Kidney (tissue), 14 donors: Measurements from ENCODE around the gene HIVEP3. TPM values are rescaled to one million over a fixed set of nuclear protein-coding genes. Genes with fewer than 3 reads are reported as not detected.

Source experiments
- DNase-seq, 5 donors: peaks; one replicate each; pipeline ENCODE4 v3.0.0-alpha.2; 2013 to 2020
- FAIRE-seq: peaks from 2 replicates; lab custom pipeline; 2012; peaks lifted over from hg19 to GRCh38; lab: Jason Lieb, UNC
- H3K27ac ChIP-seq, 2 donors: one replicate each; pipeline ENCODE4 v1.7.0; 2013; ENCODE audit warnings: low read depth in 2 of 2, low read length in 2 of 2, inconsistent platforms in 1 of 2
- H3K27me3 ChIP-seq: one replicate; pipeline ENCODE4 v1.7.1; 2013; ENCODE audit warnings: low read length, inconsistent platforms; ENCODE audit not compliant: control insufficient read depth, insufficient read depth
- H3K36me3 ChIP-seq, 3 donors: one replicate each; pipeline versions ENCODE4 v1.7.0 to v1.7.1; 2013; ENCODE audit warnings: low read length in 3 of 3, control low read depth in 1 of 3, inconsistent platforms in 1 of 3; ENCODE audit not compliant: insufficient read depth in 3 of 3, control insufficient read depth in 2 of 3
- H3K4me1 ChIP-seq, 3 donors: one replicate each; pipeline versions ENCODE4 v1.7.0 to v1.7.1; 2013; ENCODE audit warnings: low read length in 3 of 3, inconsistent platforms in 1 of 3, low read depth in 1 of 3; ENCODE audit not compliant: control insufficient read depth in 2 of 3, insufficient read depth in 2 of 3
- H3K4me3 ChIP-seq, 3 donors: one replicate each; pipeline versions ENCODE4 v1.7.0 to v1.8.1; 2013; ENCODE audit warnings: low read length in 3 of 3, control low read depth in 1 of 3, inconsistent platforms in 1 of 3
- H3K9ac ChIP-seq, 3 donors: one replicate each; pipeline versions ENCODE4 v1.7.0 to v1.7.1; 2013; ENCODE audit warnings: low read length in 3 of 3, control low read depth in 1 of 3, inconsistent platforms in 1 of 3
- H3K9me3 ChIP-seq, 3 donors: one replicate each; pipeline versions ENCODE4 v1.7.0 to v1.7.1; 2013; ENCODE audit warnings: low read length in 3 of 3, control low read depth in 1 of 3, inconsistent platforms in 1 of 3; ENCODE audit not compliant: control insufficient read depth in 2 of 3, insufficient read depth in 1 of 3
- CTCF ChIP-seq: IDR thresholded peaks from 3 replicates; pipeline ENCODE4 v1.5.1; 2012; ENCODE audit warnings: mild to moderate bottlenecking, moderate library complexity, borderline replicate concordance; ENCODE audit not compliant: insufficient read depth; ENCODE audit errors: extremely low read depth
- intact Hi-C: fragments of 100-400 bp; cut with DNase I; formaldehyde crosslinking; loops from one replicate; pipeline ENCODE4 v1.11.1; 2022
- polyA plus RNA-seq: library from polyadenylated mRNA; stranded (reverse); fragments of 350-450 nt; fragmentation: Illumina TruSeq; extraction: RNeasy Lipid Tissue Mini Kit (QIAGEN cat#74804); gene quantifications from one replicate; pipeline ENCODE4 v1.2.3, GENCODE V29; 2014; ENCODE audit warnings: low read depth, low replicate concordance; ENCODE audit not compliant: insufficient read depth
- total RNA-seq: library from RNA; stranded (reverse); fragmentation: NEBNext Ultra II Directional; extraction: Animal tissue kit (Norgen Biotek cat#: 25700); gene quantifications from one replicate; pipeline ENCODE4 v1.2.1, GENCODE V29; 2021
- donor health status: control.
- donor health status: control.
- donor health status: control.
- donor health status: control.
- donor health status: control.
- donor health status: DM: yes; HTN: yes; CAD: no.
- donor health status: Normal renal cell carcinoma (clear cell type).

Gene HIVEP3
- total and polyA plus RNA-seq, 2 donors from 2014 or later: 3.5 to 11.0 TPM

GRCh38 chr1:41560496-41560895 lies 358.2 kb downstream of the HIVEP3 start:
- H3K27me3 ChIP-seq: no peaks in the 10 kb centered on the region
- no peak for FAIRE-seq
- H3K9me3 ChIP-seq: no peaks in the 10 kb centered on the region
- no peaks in the 10 kb centered on the region for H3K36me3 ChIP-seq
- no peak for TF ChIP-seq CTCF
- no peak for DNase-seq
- H3K9ac ChIP-seq: no peak overlapping the region
- no peak overlapping the region for H3K27ac ChIP-seq
- H3K4me3 ChIP-seq: no peak overlapping the region
- intact Hi-C loops: no loop called here
- H3K4me1 ChIP-seq: no peaks in the 10 kb centered on the region

- TF ChIP-seq CTCF: no peak
- H3K4me3 ChIP-seq: no peak overlapping the region
- FAIRE-seq (no peak), DNase-seq (no peak)
- H3K27ac ChIP-seq: no peak overlapping the region
- no peaks in the 10 kb centered on the region for H3K27me3 ChIP-seq
- intact Hi-C loops: no loop called here
- H3K4me1 ChIP-seq: no peaks in the 10 kb centered on the region
- H3K9me3 ChIP-seq: no peaks in the 10 kb centered on the region
- no peak overlapping the region for H3K9ac ChIP-seq
- no peaks in the 10 kb centered on the region for H3K36me3 ChIP-seq
Observed at GRCh38 chr1:41559331-41559730, 359.4 kb downstream of the HIVEP3 start.

GRCh38 chr1:41558761-41559171 lies 360.0 kb downstream of the HIVEP3 start:
- H3K27ac ChIP-seq: no peak overlapping the region
- no peak overlapping the region for H3K9ac ChIP-seq

More at GRCh38 chr1:41558761-41559171, 360.0 kb downstream of the HIVEP3 start:
- H3K4me1 ChIP-seq: no peaks in the 10 kb centered on the region
- intact Hi-C loops: no loop called here
- FAIRE-seq: no peak
- no peaks in the 10 kb centered on the region for H3K36me3 ChIP-seq
- DNase-seq: no peak
- no peaks in the 10 kb centered on the region for H3K27me3 ChIP-seq
- TF ChIP-seq CTCF: no peak
- H3K9me3 ChIP-seq: no peaks in the 10 kb centered on the region
- no peak overlapping the region for H3K4me3 ChIP-seq
